ENCODE measurements around the gene RPL36A.

RPL36A gene

GRCh38 chrX:101442085-101442484, 51.3 kb downstream of the RPL36A start:
- no peak for DNase-seq (ENCODE audit: low spot score)

Data from CD4-positive, alpha-beta T cell treated with Interleukin-15 for 4 hours (primary cell).